Activated CD4-positive, alpha-beta T cell treated with anti-CD3 and anti-CD28 coated beads, Interleukin-2, amount 50 U/mL, for 48 hours (primary cell): Measurements from ENCODE around the gene DIAPH1.

Experiments
- DNase-seq, 2 experiments: peaks; one replicate each; pipeline ENCODE4 v3.0.0-alpha.2; 2020

The DIAPH1 gene

GRCh38 chr5:141495453-141495811 is 123.4 kb downstream of the DIAPH1 start:
- no peak for DNase-seq

DNA sequence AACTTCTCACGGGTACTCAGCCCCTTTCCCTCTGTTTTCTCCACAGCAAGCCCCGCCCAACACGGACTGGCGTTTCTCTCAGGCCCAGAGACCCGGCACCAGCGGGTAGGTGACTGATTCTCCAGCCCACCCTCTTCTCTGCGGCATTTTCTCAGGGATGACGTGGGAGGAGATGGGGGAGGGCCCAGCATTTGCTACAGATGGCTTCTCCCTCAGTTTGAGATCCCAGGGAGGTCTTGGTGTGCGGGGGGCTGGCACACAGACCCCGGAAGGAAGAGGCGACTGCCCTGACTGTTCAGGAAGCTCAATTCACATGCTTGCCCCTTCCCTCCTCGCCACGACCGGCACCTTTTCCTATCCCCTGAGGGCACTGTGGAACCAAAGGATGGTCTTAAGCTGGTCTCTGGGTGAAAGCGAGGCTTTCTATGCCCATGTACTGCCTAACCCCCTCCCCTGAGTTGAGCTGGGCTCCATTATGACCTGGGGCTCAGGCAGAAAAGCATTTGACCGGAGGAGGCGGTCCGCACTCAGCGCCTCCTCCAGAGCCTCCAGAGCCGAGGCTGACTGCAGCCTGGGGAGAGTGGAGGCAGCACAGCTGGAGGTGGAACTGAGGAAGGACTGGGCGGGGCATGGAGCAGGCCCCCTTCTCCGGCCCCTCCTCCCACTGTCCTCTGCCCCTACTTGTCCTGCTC is 123.9 kb downstream of the DIAPH1 start:
- no peak for DNase-seq

DNA sequence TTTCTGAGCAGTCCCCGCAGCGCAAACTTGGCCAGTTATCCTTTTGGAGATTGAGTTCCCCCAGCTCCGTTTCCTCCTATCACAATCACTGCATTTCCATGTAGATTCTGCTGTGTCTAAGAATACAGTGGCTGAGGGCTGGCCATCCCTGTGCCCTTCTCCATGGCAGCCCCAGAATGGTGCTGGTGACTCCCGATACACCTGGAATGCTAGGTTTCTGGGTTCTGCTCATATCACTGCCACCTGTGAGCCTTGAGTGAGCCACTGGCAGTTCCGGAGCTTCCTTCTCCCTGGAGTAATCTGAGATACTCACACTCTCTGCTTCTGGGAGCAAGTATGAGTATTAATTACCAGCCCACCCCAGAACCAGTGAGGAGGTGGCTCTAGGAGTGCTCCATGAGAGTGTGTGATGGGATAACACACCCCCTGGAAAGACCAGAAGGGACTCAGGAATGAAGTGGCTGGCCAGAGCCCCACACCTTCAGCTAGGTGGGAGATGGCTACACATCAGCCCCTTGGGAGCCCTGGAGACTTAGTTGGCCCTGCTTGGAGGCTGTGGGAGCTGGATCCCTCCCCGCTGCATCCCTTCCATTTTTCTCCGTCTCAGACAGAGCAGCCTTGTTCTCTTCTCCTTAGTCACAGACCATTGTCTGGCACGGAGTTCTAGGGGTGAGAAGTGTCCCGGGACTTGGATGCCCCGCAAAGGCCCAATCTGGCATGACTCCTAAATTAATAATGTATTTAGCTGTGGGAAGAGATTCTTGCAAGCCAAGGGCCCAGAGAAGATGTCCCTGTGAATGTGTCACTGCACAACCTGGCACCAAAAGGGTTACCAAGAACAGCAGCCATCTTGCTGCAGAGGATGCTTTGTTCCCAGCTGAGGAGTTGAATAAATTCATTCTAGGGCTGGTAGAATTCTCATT is 125.0 kb downstream of the DIAPH1 start:
- DNase-seq, result no peak

DNA sequence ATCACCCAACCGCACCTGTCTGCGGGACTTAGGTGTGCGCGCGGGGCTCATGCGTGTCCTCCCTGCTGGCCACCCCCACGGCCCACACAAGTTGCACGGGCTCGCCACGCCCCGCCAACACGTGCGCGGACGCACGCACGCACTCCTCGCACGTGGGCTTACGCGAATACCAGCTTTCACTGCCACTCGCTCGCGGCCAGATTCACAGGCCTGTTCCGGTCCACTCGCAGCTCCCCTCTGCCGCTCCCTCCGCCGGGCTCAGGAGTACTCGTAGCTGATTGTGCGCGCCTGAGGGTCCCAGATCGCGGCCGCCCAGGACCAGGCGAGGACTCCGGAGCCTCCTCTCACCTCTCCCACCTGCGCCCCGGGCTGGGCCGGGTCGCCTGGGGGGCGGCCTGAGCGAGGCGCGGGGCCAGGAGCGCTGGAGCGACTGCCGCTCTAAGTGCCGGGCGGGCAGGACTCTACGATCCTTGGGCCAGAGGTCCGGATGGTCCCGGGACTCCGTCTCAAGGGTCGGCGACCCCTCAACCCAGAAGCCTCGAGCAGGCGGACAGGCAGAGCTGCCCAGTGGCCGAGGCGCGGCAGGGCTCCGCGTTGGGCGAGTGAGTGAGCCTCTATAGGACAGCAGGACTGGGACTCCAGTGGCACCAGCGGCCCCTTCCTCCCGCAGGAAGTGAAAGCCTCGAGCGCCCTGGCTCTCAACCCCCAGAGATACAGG is 126.5 kb downstream of the DIAPH1 start:
- peak; percentile 39 for DNase-seq

DNA sequence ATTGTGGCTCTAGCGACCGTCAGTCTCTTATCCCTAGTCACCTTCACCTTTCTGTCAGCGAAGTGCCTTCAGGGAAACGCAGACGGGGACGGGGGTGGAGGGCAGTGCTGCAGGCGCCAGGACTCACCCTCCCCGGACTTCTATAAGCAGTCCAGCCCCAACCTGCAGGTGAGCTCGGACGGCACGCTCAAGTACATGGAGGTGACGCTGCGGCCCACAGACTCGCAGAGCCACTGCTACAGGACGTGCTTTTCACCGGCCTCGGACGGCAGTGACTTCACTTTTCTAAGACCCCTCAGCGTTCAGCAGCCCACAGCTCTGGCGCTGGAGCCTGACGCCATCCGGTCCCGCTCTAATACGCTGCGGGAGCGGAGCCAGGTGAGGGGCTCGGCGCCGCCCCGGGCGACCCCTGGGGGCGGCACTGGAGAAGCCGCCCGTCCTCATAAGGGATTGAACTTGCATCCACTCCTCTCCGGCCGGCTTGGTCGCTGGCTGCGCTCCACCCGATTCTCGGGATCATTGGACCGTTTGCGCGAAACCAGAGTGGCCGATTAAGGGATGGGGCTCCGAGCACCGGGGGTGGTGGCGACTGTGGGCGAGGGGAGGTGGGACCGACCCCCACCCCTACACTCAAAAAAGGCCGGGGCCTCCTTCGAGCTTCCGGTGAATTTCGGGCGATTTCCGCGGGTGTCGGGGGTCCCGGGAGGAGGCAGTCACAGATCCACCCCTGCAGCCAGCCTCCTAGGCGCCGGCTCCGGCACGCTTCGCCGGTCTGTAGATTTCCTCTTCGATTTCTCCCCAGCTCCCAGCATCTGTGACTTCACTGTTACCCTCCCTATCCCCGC is 127.3 kb downstream of the DIAPH1 start:
- no peak for DNase-seq

- no peak for DNase-seq
Measured at GRCh38 chr5:141490771-141491170, 128.0 kb downstream of the DIAPH1 start.

DNA sequence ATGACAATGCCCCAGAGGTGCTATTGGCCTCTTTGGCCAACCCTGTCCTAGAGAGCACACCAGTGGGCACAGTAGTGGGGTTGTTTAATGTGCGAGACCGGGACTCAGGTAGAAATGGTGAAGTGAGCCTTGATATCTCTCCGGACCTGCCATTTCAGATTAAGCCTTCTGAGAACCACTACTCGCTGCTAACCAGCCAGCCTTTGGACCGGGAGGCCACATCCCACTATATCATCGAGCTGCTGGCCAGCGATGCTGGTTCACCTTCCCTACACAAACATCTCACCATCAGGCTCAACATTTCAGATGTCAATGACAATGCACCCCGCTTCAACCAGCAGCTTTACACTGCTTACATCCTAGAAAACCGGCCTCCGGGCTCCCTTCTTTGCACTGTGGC is 128.5 kb downstream of the DIAPH1 start:
- DNase-seq, result no peak

- DNase-seq, result no peak
Measured at GRCh38 chr5:141489841-141490240, 129.0 kb downstream of the DIAPH1 start.

- DNase-seq, result no peak
Measured at GRCh38 chr5:141488591-141489561, 129.9 kb downstream of the DIAPH1 start, which contains the start of gene PCDHGC5. TSS of gene PCDHGC5 (plus strand) at chr5:141489081. CDS start at chr5:141489241, 160 bp downstream.

- no peak for DNase-seq
Measured at GRCh38 chr5:141487131-141487530, 131.7 kb downstream of the DIAPH1 start.

- no peak for DNase-seq
Measured at GRCh38 chr5:141486091-141486490, 132.7 kb downstream of the DIAPH1 start.

DNA sequence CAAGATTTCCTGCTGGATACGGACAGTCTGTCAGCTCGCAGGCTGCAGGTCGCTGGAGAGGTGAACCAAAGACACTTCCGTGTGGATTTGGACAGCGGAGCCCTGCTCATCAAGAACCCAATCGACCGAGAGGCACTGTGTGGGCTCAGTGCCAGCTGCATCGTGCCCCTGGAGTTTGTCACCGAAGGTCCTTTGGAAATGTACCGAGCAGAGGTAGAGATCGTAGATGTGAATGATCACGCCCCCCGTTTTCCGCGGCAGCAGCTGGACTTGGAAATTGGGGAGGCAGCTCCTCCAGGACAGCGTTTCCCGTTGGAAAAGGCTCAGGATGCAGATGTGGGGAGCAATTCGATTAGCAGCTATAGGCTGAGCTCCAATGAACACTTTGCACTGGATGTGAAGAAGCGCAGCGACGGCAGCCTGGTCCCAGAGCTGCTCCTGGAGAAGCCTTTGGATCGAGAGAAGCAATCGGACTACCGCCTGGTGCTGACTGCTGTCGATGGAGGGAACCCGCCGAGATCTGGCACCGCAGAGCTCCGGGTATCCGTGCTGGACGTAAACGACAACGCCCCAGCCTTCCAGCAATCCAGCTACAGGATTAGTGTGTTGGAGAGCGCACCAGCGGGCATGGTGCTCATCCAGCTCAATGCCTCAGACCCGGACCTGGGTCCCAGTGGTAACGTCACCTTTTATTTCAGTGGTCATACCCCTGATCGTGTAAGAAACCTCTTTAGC is 133.3 kb downstream of the DIAPH1 start:
- no peak for DNase-seq

GRCh38 chr5:141484641-141485311 is 134.0 kb downstream of the DIAPH1 start, which contains the start of gene PCDHGC4:
TSS of gene PCDHGC4 (plus strand) at chr5:141485030. CDS start at chr5:141485174, 144 bp downstream.
- no peak for DNase-seq

GRCh38 chr5:141484310-141484640 is 134.5 kb downstream of the DIAPH1 start:
- DNase-seq, result no peak

GRCh38 chr5:141483902-141484301 is 134.9 kb downstream of the DIAPH1 start:
- no peak for DNase-seq

DNA sequence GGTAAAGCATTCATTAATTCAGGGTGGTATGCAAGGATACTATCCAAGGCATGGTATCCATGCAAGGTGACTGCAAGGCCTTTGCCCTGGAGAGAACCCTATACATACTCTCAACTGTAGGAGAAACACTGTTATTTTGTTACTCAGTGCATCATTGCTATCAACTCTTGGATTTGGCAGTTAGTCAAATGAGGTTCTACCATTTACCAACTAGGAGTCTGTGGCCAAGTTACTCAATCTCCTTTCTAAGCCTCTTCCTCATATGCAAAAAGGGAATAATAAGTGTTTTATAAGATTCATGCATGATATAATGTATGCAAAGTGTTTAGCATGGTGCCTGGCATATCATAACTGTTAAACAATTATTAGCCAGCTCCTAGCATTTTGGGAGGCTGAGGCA is 139.0 kb downstream of the DIAPH1 start:
- DNase-seq, result no peak

GRCh38 chr5:141478321-141478945 is 140.4 kb downstream of the DIAPH1 start:
- no peak for DNase-seq

GRCh38 chr5:141477815-141478214 is 141.0 kb downstream of the DIAPH1 start:
- no peak for DNase-seq

GRCh38 chr5:141477044-141477575 is 141.7 kb downstream of the DIAPH1 start:
- DNase-seq, result no peak
